GM19023 (cell line): ENCODE data around the gene GADL1.

Experiments used
- ATAC-seq: cut with Tn5 transposase; IDR thresholded peaks from one replicate; pipeline ENCODE4 v1.9.1; 2021; ENCODE audit warnings: mild to moderate bottlenecking, moderate library complexity; ENCODE audit not compliant: unreplicated experiment

Gene GADL1

GRCh38 chr3:30733209-30733608 is 161.3 kb downstream of the GADL1 start:
- no peak for ATAC-seq

- no peak for ATAC-seq
Observed at GRCh38 chr3:30730967-30731366, 163.5 kb downstream of the GADL1 start.

- ATAC-seq: no peak
Observed at GRCh38 chr3:30729936-30730335, 164.5 kb downstream of the GADL1 start.

- no peak for ATAC-seq
Observed at GRCh38 chr3:30729512-30729911, 164.9 kb downstream of the GADL1 start.

GRCh38 chr3:30728143-30728542 is 166.3 kb downstream of the GADL1 start:
- ATAC-seq: no peak

GRCh38 chr3:30724863-30725262 is 169.6 kb downstream of the GADL1 start:
- no peak for ATAC-seq

GRCh38 chr3:30723211-30723610 is 171.2 kb downstream of the GADL1 start:
- no peak for ATAC-seq

- no peak for ATAC-seq
Observed at GRCh38 chr3:30721314-30721634, 173.2 kb downstream of the GADL1 start.

GRCh38 chr3:30720586-30721313 is 173.7 kb downstream of the GADL1 start:
- ATAC-seq: no peak

- ATAC-seq: no peak
Observed at GRCh38 chr3:30719536-30719935, 174.9 kb downstream of the GADL1 start.

- no peak for ATAC-seq
Observed at GRCh38 chr3:30713885-30714503, 180.5 kb downstream of the GADL1 start.

GRCh38 chr3:30712991-30713390 is 181.5 kb downstream of the GADL1 start:
- no peak for ATAC-seq

- no peak for ATAC-seq
Observed at GRCh38 chr3:30711867-30712266, 182.6 kb downstream of the GADL1 start.

- no peak for ATAC-seq
Observed at GRCh38 chr3:30711151-30711550, 183.3 kb downstream of the GADL1 start.

- no peak for ATAC-seq
Observed at GRCh38 chr3:30710017-30710416, 184.4 kb downstream of the GADL1 start.

- no peak for ATAC-seq
Observed at GRCh38 chr3:30708472-30708871, 186.0 kb downstream of the GADL1 start.

- ATAC-seq: no peak
Observed at GRCh38 chr3:30707825-30708224, 186.6 kb downstream of the GADL1 start.

GRCh38 chr3:30704931-30705890 is 189.2 kb downstream of the GADL1 start:
- no peak for ATAC-seq

- no peak for ATAC-seq
Observed at GRCh38 chr3:30702828-30703397, 191.5 kb downstream of the GADL1 start.

- ATAC-seq: no peak
Observed at GRCh38 chr3:30702038-30702827, 192.2 kb downstream of the GADL1 start.
